A172 (cell line): ENCODE results near the gene SON. TPM values are rescaled to one million over a fixed set of nuclear protein-coding genes. Genes with fewer than 3 reads are reported as not detected.
A peak's percentile ranks its signal among the peaks of the same experiment; 100 is the strongest.
"Not testable (repeated sequence)": the region's sequence is repeated elsewhere in the genome, so short reads cannot be mapped to it uniquely, and the experiment has no call there.

Experiments used
- DNase-seq: peaks from one replicate; pipeline ENCODE4 v3.0.0-alpha.2; 2015; ENCODE audit warnings: low spot score
- total RNA-seq: library from RNA; depleted of rRNA; stranded (reverse); fragments of >200 nt; shearing (Covaris generic); gene quantifications from 2 replicates; pipeline ENCODE4 v1.2.3, GENCODE V29; 2014; rRNA removed

Gene SON
- total RNA-seq, 1 experiment from 2014 or later = 82.9 TPM

GRCh38 chr21:33569991-33570390 lies 27.2 kb downstream of the SON start:
- no peak for DNase-seq

- no peak for DNase-seq
Observed at GRCh38 chr21:33572350-33572749, 29.5 kb downstream of the SON start.

- DNase-seq = not testable (repeated sequence)
Observed at GRCh38 chr21:33576741-33577141, 33.9 kb downstream of the SON start.

- DNase-seq = no peak
Observed at GRCh38 chr21:33578214-33578613, 35.4 kb downstream of the SON start.

- peak; percentile 14 for DNase-seq
Observed at GRCh38 chr21:33578959-33579542, 36.2 kb downstream of the SON start.

GRCh38 chr21:33584455-33584854 lies 41.6 kb downstream of the SON start:
- no peak for DNase-seq

- DNase-seq = peak; percentile 17
Observed at GRCh38 chr21:33586927-33587326, 44.1 kb downstream of the SON start.

- DNase-seq = peak; percentile 51
Observed at GRCh38 chr21:33587792-33588484, 45.1 kb downstream of the SON start.

- peak; percentile 83 for DNase-seq
Observed at GRCh38 chr21:33588485-33589335, 45.9 kb downstream of the SON start, which contains the start of gene DONSON. Gene DONSON (minus strand): TSS chr21:33588684. CDS start chr21:33588641, 43 bp downstream.

- no peak for DNase-seq
Observed at GRCh38 chr21:33598051-33598450, 55.2 kb downstream of the SON start.

- no peak for DNase-seq
Observed at GRCh38 chr21:33608559-33608958, 65.7 kb downstream of the SON start.

- DNase-seq = no peak
Observed at GRCh38 chr21:33611006-33611744, 68.3 kb downstream of the SON start.

GRCh38 chr21:33617565-33617964 lies 74.7 kb downstream of the SON start:
- DNase-seq = not testable (repeated sequence)

GRCh38 chr21:33618407-33618806 lies 75.6 kb downstream of the SON start:
- no peak for DNase-seq

GRCh38 chr21:33619726-33620125 lies 76.9 kb downstream of the SON start:
- no peak for DNase-seq

GRCh38 chr21:33622253-33622652 lies 79.4 kb downstream of the SON start:
- no peak for DNase-seq

GRCh38 chr21:33626151-33626550 lies 83.3 kb downstream of the SON start:
- not testable (repeated sequence) for DNase-seq

Other genes with a start within 250 kb of the SON start
- 15.7 and 20.5 TPM in 2 replicates for gene IFNAR1, start 218.1 kb upstream of the SON start, total RNA-seq
- gene IFNGR2, start 139.6 kb upstream of the SON start, total RNA-seq = 70.9 and 73.2 TPM in 2 replicates
- gene TMEM50B, start 63.1 kb upstream of the SON start, total RNA-seq = 70.6 and 84.3 TPM in 2 replicates
- 1.4 and 1.6 TPM in 2 replicates for gene DNAJC28, start 51.3 kb upstream of the SON start, total RNA-seq
- gene GART, start 921 bp upstream of the SON start, total RNA-seq = 149 and 187 TPM in 2 replicates
- gene DONSON, start 45.6 kb downstream of the SON start, total RNA-seq = 104 and 116 TPM in 2 replicates
- 25.0 and 40.6 TPM in 2 replicates for gene CRYZL1, start 98.7 kb downstream of the SON start, total RNA-seq
- gene ITSN1, start 99.5 kb downstream of the SON start, total RNA-seq = 45.0 and 53.0 TPM in 2 replicates